ENCODE results near the gene TNRC18. TPM values are rescaled to one million over a fixed set of nuclear protein-coding genes. Genes with fewer than 3 reads are reported as not detected.

Gene TNRC18
- total RNA-seq (2021; fragmentation: NEBNext Ultra II Directional; extraction: Animal tissue kit (Norgen Biotek cat#: 25700)) (8.6 and 9.9 TPM in 2 replicates), polyA plus RNA-seq (2011; rRNA removed) (1.7 and 3.2 TPM in 2 replicates), polyA minus RNA-seq (2011; rRNA and poly(A)+ RNA removed) (2.0 and 2.7 TPM in 2 replicates)
- polyA plus RNA-seq (2011; cell fraction: cytosol; rRNA removed): 2.3 TPM
- polyA plus RNA-seq (2011; cell fraction: nucleus; rRNA removed): 6.3 TPM
- polyA plus RNA-seq (2012, experiment 1 of 2): 6.6 to 8.1 TPM (median 7.1 TPM) in 4 replicates
- polyA plus RNA-seq (2012, experiment 2 of 2): 6.2 TPM
- polyA plus RNA-seq (2013, experiment 1 of 2): 7.2 TPM
- 6.0 TPM for polyA plus RNA-seq (2013, experiment 2 of 2)
- polyA minus RNA-seq (2011; cell fraction: cytosol; rRNA and poly(A)+ RNA removed): 9.5 TPM
- 2.5 TPM for polyA minus RNA-seq (2011; cell fraction: nucleus; rRNA and poly(A)+ RNA removed)
- long read RNA-seq, experiment 1, partial matches to known transcripts: 0 of 1 reads
- long read RNA-seq, experiment 1, other reads (novel, unspliced or antisense): 1 of 1 reads
- long read RNA-seq, experiment 2: 0 reads

- Histone ChIP-seq H4K20me1 (replicated peaks in 1 of 2; ENCODE audit: control insufficient read depth in 1 of 2, insufficient read depth in 2 of 2, low read length in 2 of 2) (peaks cover 2 to 11% of the 10 kb centered on the region in 2 experiments), H3K79me1 (ENCODE audit: low read depth, low read length) (no peaks in the 10 kb centered on the region), H3K23ac (ENCODE audit: insufficient read length) (no peak within 1 kb of the TSS), H3K23me2 (ENCODE audit: low read depth, low read length) (peaks cover 49% of the 10 kb centered on the region), H2BK5ac (ENCODE audit: low read depth, low read length) (no peak within 1 kb of the TSS; the same call in 1 of the 2 replicates), H3K4ac (replicated peaks; ENCODE audit: insufficient read length, low read depth, low read length) (no peak within 1 kb of the TSS), H3K79me2 (ENCODE audit: control insufficient read depth in 1 of 2, insufficient read depth in 2 of 2, low read length in 2 of 2) (no peaks in the 10 kb centered on the region), H2BK12ac (ENCODE audit: low read depth, low read length) (peak within 1 kb of the TSS; percentile 80; the same call in 1 of the 2 replicates), H2BK20ac (ENCODE audit: low read length) (no peak within 1 kb of the TSS), H3K4me2 (ENCODE audit: insufficient read depth in 1 of 2, low read depth in 2 of 2, low read length in 2 of 2) (peak within 1 kb of the TSS; percentile 93 to 99), H3K4me1 (replicated peaks in 1 of 4; ENCODE audit: control insufficient read depth in 3 of 4, insufficient read depth in 4 of 4, low read length in 3 of 4) (peaks cover under 1 to 47% (median 21%) of the 10 kb centered on the region in 4 experiments; a peak in 6 of 7 replicates), H2BK15ac (ENCODE audit: low read length) (no peak within 1 kb of the TSS), H2AK5ac (ENCODE audit: low read depth, low read length) (no peak within 1 kb of the TSS), H3K9me3 (ENCODE audit: insufficient read depth in 2 of 2, low read depth in 1 of 2, low read length in 1 of 2) (no peaks in the 10 kb centered on the region), H3K14ac (ENCODE audit: insufficient read length) (no peak within 1 kb of the TSS), H3K27ac (ENCODE audit: low read depth, low read length) (no peak within 1 kb of the TSS), H4K8ac (ENCODE audit: extremely low read depth, insufficient read depth, low read length) (peak within 1 kb of the TSS; percentile 88; the same call in 1 of the 2 replicates), H2AFZ (ENCODE audit: low read length) (no peak within 1 kb of the TSS), H3K9ac (replicated peaks in 1 of 4; ENCODE audit: extremely low read depth in 1 of 4, low read depth in 3 of 4, low read length in 3 of 4) (peak within 1 kb of the TSS in 1 of 4 experiments; percentile 42; a peak in 5 of 7 replicates), H2BK120ac (replicated peaks; ENCODE audit: low read depth, low read length) (no peak within 1 kb of the TSS), H3K56ac (replicated peaks; ENCODE audit: insufficient read length, low read depth, low read length) (peak within 1 kb of the TSS; percentile 16), H3K4me3 (ENCODE audit: extremely low read depth in 1 of 4, insufficient read depth in 2 of 4, low read depth in 3 of 4, low read length in 4 of 4) (peak within 1 kb of the TSS; percentile 57 to 78 (median 68)), H4K91ac (replicated peaks; ENCODE audit: insufficient read length, low read length) (peak within 1 kb of the TSS; percentile 13), H3K36me3 (ENCODE audit: control insufficient read depth in 2 of 4, insufficient read depth in 4 of 4, low read length in 3 of 4) (peaks cover 0 to 16% (median 0%) of the 10 kb centered on the region in 4 experiments; a peak in 1 of 8 replicates), H3K27me3 (replicated peaks in 1 of 4; ENCODE audit: control insufficient read depth in 3 of 4, extremely low read depth in 1 of 4, insufficient read depth in 3 of 4, low read length in 3 of 4) (peaks cover 29 to 77% (median 65%) of the 10 kb centered on the region in 4 experiments), H4K5ac (ENCODE audit: insufficient read length, low read depth, low read length) (no peak within 1 kb of the TSS), H3K18ac (ENCODE audit: extremely low read depth, low read length) (peak within 1 kb of the TSS; percentile 71)
- POLR2A ChIA-PET (ENCODE audit: partially characterized antibody): interaction anchor here (0.7 to 3.1 kb wide), 8 partner anchors 8 to 72 kb away, joined by 3 to 28 read pairs (median 4); no protein-coding TSS in a partner anchor
- DNase-seq (ENCODE audit: low read depth in 1 of 2, low spot score in 2 of 2) (peak in 1 of 2 experiments; percentile 77), FAIRE-seq (no peak)
- CTCF ChIA-PET (ENCODE audit: partially characterized antibody): interaction anchor here (1.0 to 3.7 kb wide), 6 partner anchors 15 to 183 kb away, joined by 3 to 16 read pairs (median 4); no protein-coding TSS in a partner anchor
- 0% methylated on average over 11 of the region's 67 CpGs; no CpG with 5 or more reads in 1 of the 2 experiments for WGBS, 2 experiments (ENCODE audit: extremely low coverage in 1 of 2, insufficient coverage in 1 of 2, insufficient read length in 1 of 2, insufficient replicate concordance in 2 of 2, low coverage in 1 of 2, low lambda C conversion rate in 2 of 2, missing lambda C conversion rate in 1 of 2)
- TF ChIP-seq ASH2L (IDR thresholded peaks at IDR 0.05; ENCODE audit: low read length) (no peak), SIN3A (conservative IDR thresholded peaks at IDR 0.05 in 1 of 2, IDR thresholded peaks at IDR 0.05 in 1 of 2; ENCODE audit: low read depth in 1 of 2, low read length in 2 of 2) (no peak), CTBP2 (IDR thresholded peaks at IDR 0.05; ENCODE audit: borderline replicate concordance, insufficient read depth, insufficient read length, low read length) (no peak), TBP (IDR thresholded peaks at IDR 0.05; ENCODE audit: low read depth, low read length) (0 out of 2 replicates have a peak, but pooled peaks have one; percentile 8), SAP30 (IDR thresholded peaks at IDR 0.05; ENCODE audit: insufficient read depth, insufficient replicate concordance, low read length) (no peak), NRF1 (IDR thresholded peaks at IDR 0.05; ENCODE audit: low read depth, low read length) (no peak), MAFK (IDR thresholded peaks at IDR 0.05; ENCODE audit: low read depth, low read length) (no peak), RFX5 (IDR thresholded peaks at IDR 0.05; ENCODE audit: borderline replicate concordance, low read depth, low read length) (no peak), BRCA1 (IDR thresholded peaks at IDR 0.05; ENCODE audit: low read depth, low read length) (no peak)
Observed at GRCh38 chr7:5423306-5423975, at the start of gene TNRC18. TSS of gene TNRC18 (minus strand) at chr7:5423834. CDS start at chr7:5421246, 2,588 bp downstream.
